Vagina (tissue), 2 donors: ENCODE results near the gene ZG16. TPM values are rescaled to one million over a fixed set of nuclear protein-coding genes. Genes with fewer than 3 reads are reported as not detected.

ENCODE experiments used
- DNase-seq, 2 donors: peaks; one replicate each; pipeline ENCODE4 v3.0.0-alpha.2; 2017; ENCODE audit errors: extremely low spot score in 2 of 2
- H3K27ac ChIP-seq: fragments of 200-600 bp; sonication (generic); one replicate; pipeline ENCODE4 v1.5.1; 2019
- H3K27me3 ChIP-seq: fragments of 200-600 bp; sonication (generic); one replicate; pipeline ENCODE4 v1.5.1; 2019
- H3K36me3 ChIP-seq, 2 donors: fragments of 200-600 bp; sonication (generic); one replicate each; pipeline ENCODE4 v1.5.1; 2017 to 2019
- H3K4me1 ChIP-seq: fragments of 200-600 bp; sonication (generic); one replicate; pipeline ENCODE4 v1.5.1; 2019
- H3K4me3 ChIP-seq, 2 donors: fragments of 200-600 bp; sonication (generic); 1 replicate in 1 of 2; 2 replicates in 1 of 2; pipeline ENCODE4 v1.5.1; 2016 to 2019
- H3K9me3 ChIP-seq: fragments of 200-600 bp; sonication (generic); one replicate; pipeline ENCODE4 v1.5.1; 2019
- CTCF ChIP-seq, 3 experiments: fragments of 450-650 bp in 2 of 3; fragments of 200-600 bp in 1 of 3; sonication (generic) in 1 of 3; IDR thresholded peaks; one replicate each; pipeline ENCODE4 v1.5.1; 2017 to 2019; ENCODE audit warnings: antibody characterized with exemption in 3 of 3, mild to moderate bottlenecking in 2 of 3, moderate library complexity in 2 of 3
- POLR2A ChIP-seq, 2 donors: fragments of 450-650 bp; IDR thresholded peaks; one replicate each; pipeline ENCODE4 v1.6.1; 2017; ENCODE audit warnings: antibody characterized with exemption in 2 of 2, mild to moderate bottlenecking in 2 of 2, moderate library complexity in 2 of 2
- POLR2AphosphoS5 ChIP-seq, 2 donors: sonication (generic); formaldehyde crosslinking; IDR thresholded peaks; one replicate each; pipeline ENCODE4 v1.9.0; 2017; ENCODE audit warnings: antibody characterized with exemption in 2 of 2, mild to moderate bottlenecking in 2 of 2, low read depth in 1 of 2; ENCODE audit not compliant: insufficient read depth in 1 of 2
- intact Hi-C: fragments of 100-400 bp; cut with DNase I; formaldehyde crosslinking; loops from one replicate; pipeline ENCODE4 v1.15.1; 2023
- total RNA-seq: library from RNA; depleted of rRNA; stranded (reverse); fragments of >200 nt; gene quantifications from one replicate; pipeline ENCODE4 v1.2.3, GENCODE V29; 2016

The ZG16 gene
- total RNA-seq, 1 donor from 2014 or later, result not detected

- no peak for DNase-seq
- intact Hi-C loops, result loop anchor here (5.0 kb wide), 2 partner anchors 183 to 253 kb away; partner anchors contain the start of genes ALDOA, HIRIP3 and INO80E
- Histone ChIP-seq H3K27me3 (no peaks in the 10 kb centered on the region), H3K9me3 (no peaks in the 10 kb centered on the region), H3K36me3 (peaks cover 0 to 18% of the 10 kb centered on the region in 2 donors), H3K4me3 (peak overlapping the region; percentile 57 to 74), H3K4me1 (peaks cover 87% of the 10 kb centered on the region), H3K27ac (peak overlapping the region; percentile 96)
- TF ChIP-seq CTCF (IDR thresholded peaks at IDR 0.05) (no peak), POLR2AphosphoS5 (IDR thresholded peaks at IDR 0.05; ENCODE audit: insufficient read depth in 1 of 2, low read depth in 1 of 2) (no peak), POLR2A (IDR thresholded peaks at IDR 0.05) (no peak)
Measured at GRCh38 chr16:29813644-29814562, 35.8 kb downstream of the ZG16 start.

- Histone ChIP-seq H3K4me1 (peaks cover 87% of the 10 kb centered on the region), H3K4me3 (peak overlapping the region in 1 of 2 donors; percentile 74)
- intact Hi-C loops, result loop anchor here (5.0 kb wide), 2 partner anchors 183 to 253 kb away; partner anchors contain the start of genes ALDOA, HIRIP3 and INO80E
Measured at GRCh38 chr16:29814592-29814991, 36.5 kb downstream of the ZG16 start.

GRCh38 chr16:29815032-29815721 lies 37.1 kb downstream of the ZG16 start:
- peak in 1 of 2 donors; percentile 87 for DNase-seq

More at GRCh38 chr16:29814592-29814991, 36.5 kb downstream of the ZG16 start:
- no peaks in the 10 kb centered on the region for H3K27me3 ChIP-seq
- no peak for DNase-seq
- peaks cover 0 to 12% of the 10 kb centered on the region in 2 donors for H3K36me3 ChIP-seq
- TF ChIP-seq CTCF (IDR thresholded peaks at IDR 0.05), result no peak
- no peak for TF ChIP-seq POLR2AphosphoS5 (IDR thresholded peaks at IDR 0.05; ENCODE audit: insufficient read depth in 1 of 2, low read depth in 1 of 2)
- TF ChIP-seq POLR2A (IDR thresholded peaks at IDR 0.05), result no peak
- peak overlapping the region; percentile 96 for H3K27ac ChIP-seq
- no peaks in the 10 kb centered on the region for H3K9me3 ChIP-seq

More at GRCh38 chr16:29815032-29815721, 37.1 kb downstream of the ZG16 start:
- peaks cover 0 to 6% of the 10 kb centered on the region in 2 donors for H3K36me3 ChIP-seq
- no peaks in the 10 kb centered on the region for H3K9me3 ChIP-seq
- peak overlapping the region; percentile 94 for H3K27ac ChIP-seq
- no peak for TF ChIP-seq POLR2AphosphoS5 (IDR thresholded peaks at IDR 0.05; ENCODE audit: insufficient read depth in 1 of 2, low read depth in 1 of 2)
- no peak for TF ChIP-seq CTCF (IDR thresholded peaks at IDR 0.05)
- no peak for TF ChIP-seq POLR2A (IDR thresholded peaks at IDR 0.05)
- H3K4me3 ChIP-seq, result peak overlapping the region; percentile 70 to 74
- intact Hi-C loops, result no loop called here
- no peaks in the 10 kb centered on the region for H3K27me3 ChIP-seq
- peaks cover 87% of the 10 kb centered on the region for H3K4me1 ChIP-seq
